SH-SY5Y (cell line): ENCODE data around the gene OSBPL3.

Source experiments
- GATA2 ChIP-seq: IDR thresholded peaks from 2 replicates; pipeline ENCODE4 v1.6.1; 2011; ENCODE audit warnings: mild to moderate bottlenecking, low read depth, low read length
- GATA3 ChIP-seq: IDR thresholded peaks from 2 replicates; pipeline ENCODE4 v1.6.1; 2011; ENCODE audit warnings: low read depth, mild to moderate bottlenecking, low read length, moderate library complexity

DNA sequence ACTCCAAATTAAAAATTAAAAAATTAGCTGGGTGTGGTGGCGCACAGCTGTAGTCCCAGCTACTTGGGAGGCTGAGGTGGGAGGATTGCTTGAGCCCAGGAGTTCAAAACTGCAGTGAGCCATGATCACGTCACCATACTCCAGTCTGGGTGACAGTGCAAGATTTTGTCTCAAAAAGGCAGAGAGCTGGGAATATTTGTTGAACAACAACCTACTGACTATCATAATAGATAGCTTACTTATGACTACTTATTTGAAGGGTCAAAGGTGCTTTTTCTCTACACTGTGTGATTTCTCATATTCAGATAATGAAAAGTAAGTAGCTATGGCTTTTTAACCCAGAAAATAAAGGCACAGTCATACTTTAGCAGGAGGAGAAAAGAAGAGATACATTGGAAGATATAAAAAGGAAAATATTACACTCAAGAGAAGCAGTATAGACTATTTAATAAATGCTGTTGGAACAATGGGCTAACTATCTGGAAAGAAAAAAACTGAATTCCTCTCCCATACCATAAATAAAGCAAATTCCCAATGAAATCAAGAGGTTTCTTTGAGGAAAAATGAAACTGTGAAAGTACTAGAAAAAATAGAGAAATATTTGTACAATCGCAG is 229.4 kb downstream of the OSBPL3 start:
- TF ChIP-seq GATA3 (no peak), GATA2 (no peak)
